Measurements from ENCODE around the gene PTBP1.

Gene PTBP1

DNA sequence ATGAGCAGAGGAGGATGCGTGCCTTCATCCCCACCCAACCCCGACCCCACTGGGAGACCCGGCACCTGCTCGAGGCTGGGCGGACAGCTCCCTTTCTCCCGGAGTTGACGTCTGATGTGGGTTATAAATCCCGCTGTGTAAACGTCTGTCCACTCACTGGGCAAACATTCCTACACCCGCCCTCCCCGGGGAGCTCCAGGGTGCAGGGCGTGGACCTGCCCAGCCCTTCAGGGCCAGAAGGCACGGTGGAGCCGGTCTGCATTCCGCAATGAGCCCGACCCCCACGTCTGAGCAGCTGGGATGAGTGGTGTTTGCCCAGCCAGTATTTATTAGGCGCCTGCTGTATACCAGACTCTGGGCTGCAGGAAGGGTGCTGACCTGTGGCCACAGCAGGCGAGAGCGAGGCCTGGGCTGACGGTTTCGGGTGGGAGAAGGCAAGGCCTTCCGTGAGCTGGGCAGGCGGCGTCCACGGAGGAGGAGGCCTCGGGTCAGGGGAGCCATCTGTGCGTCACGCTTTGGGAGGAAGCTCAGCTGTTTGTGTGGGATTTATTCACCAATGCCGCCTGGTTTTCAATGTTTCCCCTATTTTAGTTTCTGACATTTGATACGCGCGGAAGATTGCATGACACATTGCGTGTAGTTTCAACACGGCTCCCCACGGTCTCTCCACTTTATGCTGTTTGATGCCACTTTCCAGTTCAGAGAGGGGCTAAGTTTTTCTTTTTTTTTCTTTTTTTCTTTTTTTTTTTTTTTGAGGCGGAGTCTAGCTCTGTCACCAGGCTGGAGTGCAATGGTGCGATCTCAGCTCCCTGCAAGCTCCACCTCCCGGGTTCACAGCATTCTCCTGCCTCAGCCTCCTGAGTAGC is 44.4 kb upstream of the PTBP1 start:
- TF ChIP-seq, protein P1, sequence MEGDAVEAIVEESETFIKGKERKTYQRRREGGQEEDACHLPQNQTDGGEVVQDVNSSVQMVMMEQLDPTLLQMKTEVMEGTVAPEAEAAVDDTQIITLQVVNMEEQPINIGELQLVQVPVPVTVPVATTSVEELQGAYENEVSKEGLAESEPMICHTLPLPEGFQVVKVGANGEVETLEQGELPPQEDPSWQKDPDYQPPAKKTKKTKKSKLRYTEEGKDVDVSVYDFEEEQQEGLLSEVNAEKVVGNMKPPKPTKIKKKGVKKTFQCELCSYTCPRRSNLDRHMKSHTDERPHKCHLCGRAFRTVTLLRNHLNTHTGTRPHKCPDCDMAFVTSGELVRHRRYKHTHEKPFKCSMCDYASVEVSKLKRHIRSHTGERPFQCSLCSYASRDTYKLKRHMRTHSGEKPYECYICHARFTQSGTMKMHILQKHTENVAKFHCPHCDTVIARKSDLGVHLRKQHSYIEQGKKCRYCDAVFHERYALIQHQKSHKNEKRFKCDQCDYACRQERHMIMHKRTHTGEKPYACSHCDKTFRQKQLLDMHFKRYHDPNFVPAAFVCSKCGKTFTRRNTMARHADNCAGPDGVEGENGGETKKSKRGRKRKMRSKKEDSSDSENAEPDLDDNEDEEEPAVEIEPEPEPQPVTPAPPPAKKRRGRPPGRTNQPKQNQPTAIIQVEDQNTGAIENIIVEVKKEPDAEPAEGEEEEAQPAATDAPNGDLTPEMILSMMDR (IDR thresholded peaks at IDR 0.05; ENCODE audit: insufficient read depth, low read length, missing control alignments), result no peak
- H3K4me3 ChIP-seq (ENCODE audit: low read depth, low read length), result no peak overlapping the region
- DNase-seq (ENCODE audit: low read depth, low spot score), result peak; percentile 26
- ChIA-PET CTCF (interaction anchor here (1.1 to 2.1 kb wide), 3 partner anchors 11 to 242 kb away, joined by 4 to 11 read pairs (median 5); no protein-coding TSS in a partner anchor), POLR2A (interaction anchor here (0.9 to 1.5 kb wide), 3 partner anchors 26 to 76 kb away, joined by 4 to 7 read pairs (median 7); partner anchors contain the start of gene PTBP1)

GRCh38 chr19:754530-754929 is 42.7 kb upstream of the PTBP1 start:
- no peak overlapping the region for H3K4me3 ChIP-seq (ENCODE audit: low read depth, low read length)
- ChIA-PET CTCF (interaction anchor here (0.7 to 1.1 kb wide), 2 partner anchors 15 to 37 kb away, joined by 3 read pairs; no protein-coding TSS in a partner anchor), POLR2A (no interaction called here)
- no peak for DNase-seq (ENCODE audit: low read depth, low spot score)
- TF ChIP-seq, protein P1 (IDR thresholded peaks at IDR 0.05; ENCODE audit: insufficient read depth, low read length, missing control alignments), result no peak

DNA sequence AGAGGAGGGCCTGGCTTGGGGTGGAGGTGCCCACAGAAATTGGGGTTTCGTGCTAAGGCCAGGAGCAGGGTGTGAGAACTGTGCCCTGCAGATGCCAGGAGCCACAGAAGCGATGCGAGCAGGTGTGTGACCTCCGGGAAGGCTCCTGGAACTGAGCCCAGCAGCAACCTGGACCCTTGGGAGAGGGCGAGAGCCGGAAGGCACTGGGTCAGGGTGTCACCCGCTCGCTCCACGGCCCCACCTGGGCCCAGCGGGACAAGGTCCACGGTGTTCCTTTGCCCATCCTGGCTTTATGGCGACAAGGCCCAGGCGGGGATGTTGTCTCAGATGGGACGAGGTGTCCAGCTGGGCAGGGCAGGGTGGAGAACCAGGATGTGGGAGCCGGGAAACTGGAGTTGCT is 42.2 kb upstream of the PTBP1 start:
- CTCF ChIA-PET, result no interaction called here
- POLR2A ChIA-PET, result no interaction called here
- TF ChIP-seq, protein P1 (IDR thresholded peaks at IDR 0.05; ENCODE audit: insufficient read depth, low read length, missing control alignments), result no peak
- H3K4me3 ChIP-seq (ENCODE audit: low read depth, low read length), result no peak overlapping the region
- no peak for DNase-seq (ENCODE audit: low read depth, low spot score)

DNA sequence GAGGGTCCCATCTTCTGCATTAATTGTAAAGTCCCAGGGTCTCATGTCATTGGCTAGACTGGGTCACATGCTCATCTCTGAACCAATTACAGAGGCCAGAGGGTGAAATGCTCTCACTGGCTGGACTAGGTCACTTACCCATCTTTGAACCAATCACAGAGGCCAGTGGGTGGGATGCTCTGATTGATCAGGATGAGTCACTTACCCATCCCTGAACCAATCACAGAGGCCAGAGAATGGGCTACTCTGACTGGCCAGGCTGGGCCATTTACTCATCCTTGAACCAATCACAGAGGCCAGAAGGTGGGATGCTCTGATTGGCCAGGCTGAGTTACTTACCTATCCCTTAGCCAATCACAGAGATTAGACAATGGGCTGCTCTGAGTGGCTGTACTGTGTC is 41.0 kb upstream of the PTBP1 start:
- ChIA-PET POLR2A (no interaction called here), CTCF (no interaction called here)
- no peak for DNase-seq (ENCODE audit: low read depth, low spot score)
- H3K4me3 ChIP-seq (ENCODE audit: low read depth, low read length), result no peak overlapping the region
- TF ChIP-seq, protein P1 (IDR thresholded peaks at IDR 0.05; ENCODE audit: insufficient read depth, low read length, missing control alignments), result no peak

DNA sequence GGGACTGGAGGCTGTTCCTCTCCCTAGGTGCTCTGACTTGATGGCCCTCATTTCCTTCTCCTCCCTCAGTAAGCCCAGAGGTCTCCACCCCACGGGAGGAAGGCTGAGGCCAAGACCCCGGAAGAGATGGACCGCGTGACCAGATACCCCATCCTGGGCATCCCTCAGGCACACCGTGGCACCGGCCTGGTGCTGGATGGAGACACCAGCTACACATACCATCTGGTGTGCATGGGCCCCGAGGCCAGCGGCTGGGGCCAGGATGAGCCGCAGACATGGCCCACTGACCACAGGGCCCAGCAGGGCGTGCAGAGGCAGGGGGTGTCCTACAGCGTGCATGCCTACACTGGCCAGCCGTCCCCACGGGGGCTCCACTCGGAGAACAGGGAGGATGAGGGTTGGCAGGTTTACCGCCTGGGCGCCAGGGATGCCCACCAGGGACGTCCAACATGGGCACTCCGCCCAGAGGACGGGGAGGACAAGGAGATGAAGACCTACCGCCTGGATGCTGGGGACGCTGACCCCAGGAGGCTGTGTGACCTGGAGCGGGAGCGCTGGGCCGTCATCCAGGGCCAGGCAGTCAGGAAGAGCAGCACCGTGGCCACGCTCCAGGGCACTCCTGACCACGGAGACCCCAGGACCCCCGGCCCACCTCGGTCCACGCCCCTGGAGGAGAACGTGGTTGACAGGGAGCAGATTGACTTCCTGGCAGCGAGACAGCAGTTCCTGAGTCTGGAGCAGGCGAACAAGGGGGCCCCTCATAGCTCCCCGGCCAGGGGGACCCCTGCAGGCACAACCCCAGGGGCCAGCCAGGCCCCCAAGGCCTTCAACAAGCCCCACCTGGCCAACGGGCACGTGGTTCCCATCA is 40.2 kb upstream of the PTBP1 start:
- no peak overlapping the region for H3K4me3 ChIP-seq (ENCODE audit: low read depth, low read length)
- ChIA-PET CTCF (no interaction called here), POLR2A (no interaction called here)
- DNase-seq (ENCODE audit: low read depth, low spot score), result no peak
- TF ChIP-seq, protein P1 (IDR thresholded peaks at IDR 0.05; ENCODE audit: insufficient read depth, low read length, missing control alignments), result no peak
